Tibial nerve (tissue), 3 donors: ENCODE data around the gene TFG.

ENCODE experiments used
- POLR2A ChIP-seq, 2 donors: fragments of 450-650 bp; IDR thresholded peaks; one replicate each; pipeline ENCODE4 v1.6.1; 2017; ENCODE audit warnings: antibody characterized with exemption in 2 of 2, mild to moderate bottlenecking in 2 of 2, moderate library complexity in 2 of 2
- TF ChIP-seq, protein P1 (sequence below), 5 experiments: fragments of 200-600 bp in 3 of 5; fragments of 450-650 bp in 2 of 5; sonication (generic) in 3 of 5; IDR thresholded peaks; one replicate each; pipeline ENCODE4 v1.5.1; 2016 to 2019; ENCODE audit warnings: antibody characterized with exemption in 5 of 5, mild to moderate bottlenecking in 3 of 5, moderate library complexity in 2 of 5

DNA sequence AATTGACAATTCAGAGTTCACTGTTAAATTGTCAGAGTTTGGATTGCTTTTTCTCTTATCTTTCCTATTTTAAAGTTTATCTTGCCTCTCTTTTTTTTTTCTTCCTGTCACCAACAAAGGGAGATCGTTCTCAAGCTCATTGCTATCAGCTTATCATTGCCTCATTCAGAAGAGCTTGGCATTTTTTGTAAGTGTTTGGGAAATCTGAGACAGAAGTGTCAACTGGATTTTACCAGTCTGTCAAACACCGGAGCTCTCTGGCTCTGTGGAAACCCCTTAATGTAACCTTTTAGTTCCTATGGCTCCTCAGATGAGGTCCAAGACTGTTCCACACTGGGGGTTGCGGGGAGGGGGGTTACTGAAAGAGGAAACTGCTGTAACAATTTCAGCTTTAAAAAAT is 10.6 kb upstream of the TFG start:
- TF ChIP-seq, protein P1, sequence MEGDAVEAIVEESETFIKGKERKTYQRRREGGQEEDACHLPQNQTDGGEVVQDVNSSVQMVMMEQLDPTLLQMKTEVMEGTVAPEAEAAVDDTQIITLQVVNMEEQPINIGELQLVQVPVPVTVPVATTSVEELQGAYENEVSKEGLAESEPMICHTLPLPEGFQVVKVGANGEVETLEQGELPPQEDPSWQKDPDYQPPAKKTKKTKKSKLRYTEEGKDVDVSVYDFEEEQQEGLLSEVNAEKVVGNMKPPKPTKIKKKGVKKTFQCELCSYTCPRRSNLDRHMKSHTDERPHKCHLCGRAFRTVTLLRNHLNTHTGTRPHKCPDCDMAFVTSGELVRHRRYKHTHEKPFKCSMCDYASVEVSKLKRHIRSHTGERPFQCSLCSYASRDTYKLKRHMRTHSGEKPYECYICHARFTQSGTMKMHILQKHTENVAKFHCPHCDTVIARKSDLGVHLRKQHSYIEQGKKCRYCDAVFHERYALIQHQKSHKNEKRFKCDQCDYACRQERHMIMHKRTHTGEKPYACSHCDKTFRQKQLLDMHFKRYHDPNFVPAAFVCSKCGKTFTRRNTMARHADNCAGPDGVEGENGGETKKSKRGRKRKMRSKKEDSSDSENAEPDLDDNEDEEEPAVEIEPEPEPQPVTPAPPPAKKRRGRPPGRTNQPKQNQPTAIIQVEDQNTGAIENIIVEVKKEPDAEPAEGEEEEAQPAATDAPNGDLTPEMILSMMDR (IDR thresholded peaks at IDR 0.05): no peak
- no peak for TF ChIP-seq POLR2A (IDR thresholded peaks at IDR 0.05)
